ENCODE results near the gene ARHGEF3. TPM values are rescaled to one million over a fixed set of nuclear protein-coding genes. Genes with fewer than 3 reads are reported as not detected.
A peak's percentile ranks its signal among the peaks of the same experiment; 100 is the strongest.

ARHGEF3 gene
- total and polyA plus RNA-seq, 2 donors (not counting 3 experiments of a cell fraction or from before 2014, with no cell fraction given) = 6.7 to 16.3 TPM

GRCh38 chr3:56783644-56784447, 17.9 kb downstream of the ARHGEF3 start:
- Histone ChIP-seq H3K79me2 (ENCODE audit: control insufficient read depth, insufficient read depth, low read length) (no peaks in the 10 kb centered on the region), H3K27ac (ENCODE audit: insufficient read depth, low read depth, low read length) (peak overlapping the region; percentile 59), H3K36me3 (ENCODE audit: control insufficient read depth in 2 of 2, extremely low read depth in 1 of 2, insufficient read depth in 2 of 2, low read length in 2 of 2) (no peaks in the 10 kb centered on the region), H3K4me2 (ENCODE audit: insufficient read depth, low read length) (peak overlapping the region; percentile 81), H3K9me1 (replicated peaks; ENCODE audit: control insufficient read depth, extremely low read depth, insufficient read depth, low read length) (no peaks in the 10 kb centered on the region), H3K4me1 (ENCODE audit: control insufficient read depth, extremely low read depth, insufficient read depth, low read length) (peaks cover 21% of the 10 kb centered on the region), H3K9me3 (replicated peaks; ENCODE audit: control insufficient read depth, insufficient read depth, low read length) (no peaks in the 10 kb centered on the region), H3K9ac (replicated peaks; ENCODE audit: extremely low read depth, insufficient read depth, low read length) (peak overlapping the region; percentile 31), H3K27me3 (ENCODE audit: control insufficient read depth in 2 of 2, insufficient read depth in 2 of 2, low read length in 2 of 2) (no peaks in the 10 kb centered on the region), H3K4me3 (replicated peaks in 1 of 3; ENCODE audit: insufficient read depth in 1 of 3, low read depth in 1 of 3, low read length in 3 of 3) (peak overlapping the region in 1 of 3 experiments; percentile 27), H2AFZ (ENCODE audit: low read depth, low read length) (peak overlapping the region; percentile 52), H4K20me1 (replicated peaks; ENCODE audit: control insufficient read depth, extremely low read depth, insufficient read depth, low read length) (no peaks in the 10 kb centered on the region)
- ChIA-PET POLR2A (no interaction called here), CTCF (interaction anchor here (0.7 to 4.6 kb wide), 6 partner anchors 16 to 205 kb away, joined by 3 to 50 read pairs (median 4); partner anchors contain the start of gene ARHGEF3)
- BruUV-seq (replicated peaks) = TSS peak; percentile 88
- peak; percentile 88 for DNase-seq (ENCODE audit: low read depth, low spot score)
- TF ChIP-seq MYC (IDR thresholded peaks at IDR 0.05; ENCODE audit: low read depth, low read length) (no peak), GATA2 (IDR thresholded peaks at IDR 0.05; ENCODE audit: insufficient read depth, insufficient read length, low read depth, low read length) (no peak), MAX (IDR thresholded peaks at IDR 0.05; ENCODE audit: insufficient read depth, insufficient read length) (no peak)
- intact Hi-C loops (cut with micrococcal nuclease) (no loop called here), dilution Hi-C loops (cut with MboI; ENCODE audit: extremely low pct_ligation_motif_present, low sequenced_read_pairs) (no loop called here)
- peak; percentile 70 for FAIRE-seq

GRCh38 chr3:56782906-56783305, 18.8 kb downstream of the ARHGEF3 start:
- DNase-seq (ENCODE audit: low read depth, low spot score) = peak; percentile 47
- BruUV-seq (replicated peaks) = no TSS peak
- POLR2A ChIA-PET = no interaction called here

More at GRCh38 chr3:56782906-56783305, 18.8 kb downstream of the ARHGEF3 start:
- Histone ChIP-seq H3K4me2 (ENCODE audit: insufficient read depth, low read length) (peak overlapping the region; percentile 81), H2AFZ (ENCODE audit: low read depth, low read length) (peak overlapping the region; percentile 52), H3K9ac (replicated peaks; ENCODE audit: extremely low read depth, insufficient read depth, low read length) (no peak overlapping the region), H3K27ac (ENCODE audit: insufficient read depth, low read depth, low read length) (no peak overlapping the region), H3K9me3 (replicated peaks; ENCODE audit: control insufficient read depth, insufficient read depth, low read length) (no peaks in the 10 kb centered on the region), H4K20me1 (replicated peaks; ENCODE audit: control insufficient read depth, extremely low read depth, insufficient read depth, low read length) (no peaks in the 10 kb centered on the region), H3K79me2 (ENCODE audit: control insufficient read depth, insufficient read depth, low read length) (no peaks in the 10 kb centered on the region), H3K4me1 (ENCODE audit: control insufficient read depth, extremely low read depth, insufficient read depth, low read length) (peaks cover 21% of the 10 kb centered on the region), H3K36me3 (ENCODE audit: control insufficient read depth in 2 of 2, extremely low read depth in 1 of 2, insufficient read depth in 2 of 2, low read length in 2 of 2) (no peaks in the 10 kb centered on the region), H3K27me3 (ENCODE audit: control insufficient read depth in 2 of 2, insufficient read depth in 2 of 2, low read length in 2 of 2) (no peaks in the 10 kb centered on the region), H3K9me1 (replicated peaks; ENCODE audit: control insufficient read depth, extremely low read depth, insufficient read depth, low read length) (no peaks in the 10 kb centered on the region), H3K4me3 (replicated peaks in 1 of 3; ENCODE audit: insufficient read depth in 1 of 3, low read depth in 1 of 3, low read length in 3 of 3) (no peak overlapping the region)
- intact Hi-C loops (cut with micrococcal nuclease) = no loop called here
- CTCF ChIA-PET = interaction anchor here (0.6 to 4.6 kb wide), 9 partner anchors 8 to 206 kb away, joined by 3 to 50 read pairs (median 3); partner anchors contain the start of gene ARHGEF3
- dilution Hi-C loops (cut with MboI; ENCODE audit: extremely low pct_ligation_motif_present, low sequenced_read_pairs) = no loop called here
- peak; percentile 43 for FAIRE-seq
- no peak for TF ChIP-seq MYC (IDR thresholded peaks at IDR 0.05; ENCODE audit: low read depth, low read length)
- TF ChIP-seq JUN (IDR thresholded peaks at IDR 0.05; ENCODE audit: borderline replicate concordance, insufficient read depth, insufficient read length, low read depth) = no peak
- no peak for TF ChIP-seq CTCF (IDR thresholded peaks at IDR 0.05; ENCODE audit: extremely low read depth in 1 of 2, insufficient read depth in 1 of 2, low read depth in 1 of 2, low read length in 2 of 2)
- no peak for TF ChIP-seq MAX (IDR thresholded peaks at IDR 0.05; ENCODE audit: insufficient read depth, insufficient read length)
- TF ChIP-seq FOS (IDR thresholded peaks at IDR 0.05; ENCODE audit: borderline replicate concordance, insufficient read depth, low read length) = no peak
- no peak for TF ChIP-seq POLR2A (IDR thresholded peaks at IDR 0.05; ENCODE audit: low read depth, low read length)
- TF ChIP-seq POLR2AphosphoS5 (IDR thresholded peaks at IDR 0.05; ENCODE audit: insufficient read depth, low read depth, low read length) = no peak
- TF ChIP-seq EZH2 (IDR thresholded peaks at IDR 0.05; ENCODE audit: borderline replicate concordance, low read depth, low read length, severe bottlenecking) = no peak
- TF ChIP-seq GATA2 (IDR thresholded peaks at IDR 0.05; ENCODE audit: insufficient read depth, insufficient read length, low read depth, low read length) = no peak

All from endothelial cell of umbilical vein (primary cell).